GM18870 (cell line): ENCODE results near the gene FRRS1.
"Not testable (repeated sequence)": the region's sequence is repeated elsewhere in the genome, so short reads cannot be mapped to it uniquely, and the experiment has no call there.

Source experiments
- ATAC-seq: cut with Tn5 transposase; IDR thresholded peaks from one replicate; pipeline ENCODE4 v1.9.1; 2021; ENCODE audit warnings: moderate library complexity; ENCODE audit not compliant: unreplicated experiment

FRRS1 gene, protein sequence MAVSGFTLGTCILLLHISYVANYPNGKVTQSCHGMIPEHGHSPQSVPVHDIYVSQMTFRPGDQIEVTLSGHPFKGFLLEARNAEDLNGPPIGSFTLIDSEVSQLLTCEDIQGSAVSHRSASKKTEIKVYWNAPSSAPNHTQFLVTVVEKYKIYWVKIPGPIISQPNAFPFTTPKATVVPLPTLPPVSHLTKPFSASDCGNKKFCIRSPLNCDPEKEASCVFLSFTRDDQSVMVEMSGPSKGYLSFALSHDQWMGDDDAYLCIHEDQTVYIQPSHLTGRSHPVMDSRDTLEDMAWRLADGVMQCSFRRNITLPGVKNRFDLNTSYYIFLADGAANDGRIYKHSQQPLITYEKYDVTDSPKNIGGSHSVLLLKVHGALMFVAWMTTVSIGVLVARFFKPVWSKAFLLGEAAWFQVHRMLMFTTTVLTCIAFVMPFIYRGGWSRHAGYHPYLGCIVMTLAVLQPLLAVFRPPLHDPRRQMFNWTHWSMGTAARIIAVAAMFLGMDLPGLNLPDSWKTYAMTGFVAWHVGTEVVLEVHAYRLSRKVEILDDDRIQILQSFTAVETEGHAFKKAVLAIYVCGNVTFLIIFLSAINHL

GRCh38 chr1:99766378-99766800 lies at the start of gene FRRS1:
FRRS1 (minus strand) TSS chr1:99766635; CDS start chr1:99748768, 17,867 bp downstream.
- peak; percentile 95 for ATAC-seq

GRCh38 chr1:99814373-99814900 lies 48.0 kb upstream of the FRRS1 start:
- ATAC-seq = no peak

DNA sequence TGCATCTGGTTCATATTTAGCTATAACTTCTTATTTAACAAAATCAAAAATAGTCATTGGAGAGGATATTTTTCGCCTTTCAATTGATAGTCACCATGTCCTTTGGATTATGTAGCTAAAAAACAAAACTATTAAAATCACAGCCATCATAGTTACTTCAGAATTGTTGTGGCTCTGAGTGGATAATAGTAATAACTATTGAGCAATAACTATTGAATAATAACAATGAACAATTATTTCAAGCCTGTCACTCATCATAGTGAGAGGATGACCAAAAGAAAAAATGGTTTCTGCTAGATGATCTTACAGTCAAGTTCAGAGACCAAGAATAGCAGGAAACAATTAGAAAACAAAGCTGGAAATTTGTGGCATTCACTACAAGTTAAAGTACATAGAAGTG lies 45.3 kb upstream of the FRRS1 start:
- no peak for ATAC-seq

- no peak for ATAC-seq
Measured at GRCh38 chr1:99811075-99811474, 44.6 kb upstream of the FRRS1 start.

DNA sequence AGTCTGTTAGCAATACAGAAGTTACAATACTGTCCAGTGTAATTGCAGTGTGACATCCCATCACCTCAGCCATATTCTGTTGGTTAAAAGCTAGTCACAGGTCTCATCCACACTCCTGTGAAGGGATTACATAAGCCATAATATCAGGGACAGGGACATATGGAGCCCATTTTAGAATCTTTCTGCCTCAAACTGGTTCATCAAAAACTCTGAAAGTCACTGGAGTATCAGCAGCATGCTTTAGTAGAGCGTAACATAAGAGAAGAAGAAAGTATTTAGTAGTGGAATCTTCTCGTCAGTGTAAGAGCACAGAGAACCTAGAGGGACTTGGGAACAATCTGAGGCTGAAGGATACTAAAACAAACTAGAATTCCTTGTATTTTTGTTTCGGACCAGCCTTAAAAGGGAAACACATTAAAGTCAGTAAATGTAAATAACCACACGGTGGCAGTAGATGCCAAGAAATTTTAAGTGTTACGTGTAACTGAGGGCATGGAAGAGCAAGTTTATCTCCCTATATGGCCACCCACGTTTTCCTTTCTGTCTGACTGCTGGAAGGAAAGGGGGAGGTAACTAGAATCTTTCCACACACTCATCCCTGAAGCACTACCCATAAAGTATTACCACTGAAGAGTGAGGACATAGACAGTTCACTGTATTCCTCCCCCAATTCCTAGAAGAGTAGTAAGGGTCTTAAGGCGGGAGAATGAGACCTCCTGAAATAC lies 42.1 kb upstream of the FRRS1 start:
- peak; percentile 94 for ATAC-seq

DNA sequence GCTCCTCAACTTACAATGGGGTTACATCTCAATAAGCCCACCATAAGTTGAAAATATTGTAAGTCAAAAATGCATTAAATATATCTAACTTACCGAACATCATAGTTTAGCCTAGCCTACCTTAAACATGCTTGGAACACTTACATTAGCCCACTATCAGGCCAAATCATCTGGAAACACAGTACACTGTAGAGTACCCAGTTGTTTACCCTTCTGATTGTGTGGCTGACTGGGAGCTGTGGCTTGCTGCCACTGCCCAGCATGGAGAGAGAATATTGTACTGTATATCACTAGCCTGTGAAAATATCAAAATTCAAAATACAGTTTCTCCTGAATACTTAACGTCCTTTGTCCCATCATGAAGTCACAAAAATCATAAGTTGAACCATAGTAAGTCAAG lies 40.4 kb upstream of the FRRS1 start:
- no peak for ATAC-seq

GRCh38 chr1:99801584-99801983 lies 35.1 kb upstream of the FRRS1 start:
- no peak for ATAC-seq

DNA sequence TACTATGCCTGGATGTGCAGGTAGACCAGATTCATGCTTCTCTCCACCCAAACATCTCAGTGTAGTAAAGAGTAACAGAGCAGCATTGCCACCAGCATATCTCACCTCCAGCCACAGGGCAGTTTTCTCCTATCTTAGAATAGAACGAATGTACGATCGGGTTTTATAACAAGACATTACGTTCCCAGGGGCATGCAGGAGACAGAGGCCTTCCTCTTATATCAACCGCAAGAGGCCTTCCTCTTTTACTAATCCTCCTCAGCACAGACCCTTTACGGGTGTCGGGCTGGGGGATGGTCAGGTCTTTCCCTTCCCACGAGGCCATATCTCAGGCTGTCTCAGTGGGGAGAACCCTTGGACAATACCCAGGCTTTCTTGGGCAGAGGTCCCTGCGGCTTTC lies 27.4 kb upstream of the FRRS1 start:
- not testable (repeated sequence) for ATAC-seq

DNA sequence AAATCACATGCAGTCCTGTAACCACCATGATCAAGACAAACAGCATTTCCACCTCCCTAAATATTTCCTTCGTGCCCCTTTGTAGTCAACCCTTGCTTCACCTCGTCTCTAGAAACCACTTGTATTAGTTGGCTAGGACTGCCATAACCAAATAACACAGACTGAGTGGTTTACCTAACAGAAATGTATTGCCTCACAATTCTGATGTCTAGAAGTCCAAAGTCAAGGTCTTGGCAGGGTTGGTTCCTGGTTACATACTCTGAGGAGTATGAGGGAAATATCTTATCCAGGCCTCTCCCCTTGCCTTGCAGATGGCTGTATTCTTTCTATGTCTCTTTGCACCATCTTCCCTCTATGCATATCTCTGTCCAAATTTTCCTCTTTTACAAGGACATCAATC lies 23.3 kb upstream of the FRRS1 start:
- ATAC-seq = no peak

DNA sequence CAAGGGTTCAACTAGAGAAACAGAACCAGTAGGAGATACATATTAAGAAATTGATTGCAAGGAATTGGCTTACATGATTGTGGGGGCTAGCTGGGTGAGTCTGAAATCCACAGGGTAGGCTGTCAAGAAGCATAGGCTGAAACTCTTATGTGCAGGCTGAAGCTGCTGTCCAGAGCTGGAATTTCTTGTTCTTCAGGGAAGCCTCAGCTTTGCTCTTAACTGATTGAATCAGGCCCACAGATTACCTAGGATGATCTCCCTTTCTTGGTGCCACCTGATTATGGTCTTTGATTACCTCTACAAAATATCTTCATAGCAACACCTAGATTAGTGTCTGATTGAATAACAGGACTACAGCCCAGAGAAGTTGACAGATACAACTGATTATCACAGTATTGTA lies 22.5 kb upstream of the FRRS1 start:
- ATAC-seq = no peak

DNA sequence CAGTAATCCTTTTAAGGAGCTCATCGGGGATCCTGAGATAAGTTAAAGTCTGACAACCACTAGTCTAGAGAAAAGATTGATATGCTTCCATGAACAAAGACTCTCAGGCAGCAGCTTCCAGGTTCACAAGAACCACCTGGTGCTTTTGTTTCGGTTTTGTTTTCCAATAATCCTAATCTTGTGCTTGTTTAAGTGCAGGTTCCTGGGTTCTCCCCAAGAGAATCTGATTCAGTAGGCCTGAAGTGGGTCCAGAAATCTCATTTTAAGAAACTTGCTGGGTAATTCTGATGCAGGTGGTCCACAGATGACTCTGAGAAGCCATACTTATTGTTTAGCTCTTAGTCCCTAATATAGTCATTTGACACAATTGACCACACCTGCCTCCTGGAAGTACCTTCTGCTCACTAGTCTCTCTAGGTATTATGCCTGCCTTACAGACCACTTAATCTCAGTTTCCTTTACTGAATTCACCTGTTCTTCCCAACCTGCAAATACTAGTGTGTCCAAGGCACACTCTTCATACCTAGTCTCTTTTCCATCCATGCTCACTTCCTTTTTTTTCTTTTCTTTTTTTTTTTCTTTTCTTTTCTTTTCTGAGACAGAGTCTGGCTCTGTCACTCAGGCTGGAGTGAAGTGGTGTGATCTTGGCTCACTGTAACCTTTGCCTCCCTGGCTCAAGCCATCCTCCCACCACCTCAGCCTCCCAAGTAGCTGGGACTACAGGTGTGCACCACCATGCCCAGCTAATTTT lies 20.5 kb upstream of the FRRS1 start:
- ATAC-seq = peak; percentile 77

DNA sequence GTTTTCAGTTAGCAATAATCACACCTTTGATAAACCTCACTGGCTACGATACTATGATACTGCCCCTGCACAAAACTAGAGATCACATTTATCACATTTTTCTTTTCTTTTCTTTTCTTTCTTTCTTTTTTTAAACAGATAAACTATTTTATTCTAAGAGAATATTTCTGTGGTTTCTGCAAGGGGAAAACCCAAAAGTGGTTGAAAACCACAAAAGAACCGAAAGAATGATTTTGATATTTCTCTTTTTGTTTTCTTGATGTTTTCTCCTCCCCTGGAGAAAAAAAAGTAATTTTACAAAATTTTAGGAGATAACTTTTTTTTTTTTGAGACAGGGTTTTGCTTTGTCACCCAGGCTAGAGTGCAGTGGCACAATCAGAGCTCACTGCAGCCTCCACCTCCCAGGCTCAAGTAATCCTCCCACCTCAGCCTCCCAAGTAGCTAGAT lies 18.4 kb upstream of the FRRS1 start:
- peak; percentile 28 for ATAC-seq

DNA sequence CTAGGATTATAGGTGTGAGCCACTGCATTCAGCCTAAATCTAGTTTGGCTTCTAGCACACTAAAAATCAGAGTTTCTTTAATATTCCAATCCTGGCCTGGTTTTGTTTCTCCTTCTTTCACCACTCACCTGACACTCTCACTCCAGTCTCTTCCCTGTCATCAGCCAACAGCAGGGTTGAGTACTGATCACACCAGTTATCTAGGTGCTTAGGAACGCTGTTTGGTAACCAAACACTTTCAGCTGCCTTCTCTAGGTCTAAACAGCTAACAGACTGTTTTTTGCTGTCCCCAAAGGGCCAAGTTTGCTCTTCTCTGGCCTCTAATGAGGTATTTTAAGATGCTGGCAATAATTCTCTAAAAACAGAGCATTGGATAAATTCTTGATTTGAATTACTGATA lies 17.7 kb upstream of the FRRS1 start:
- ATAC-seq = no peak

- ATAC-seq = no peak
Measured at GRCh38 chr1:99782920-99783319, 16.5 kb upstream of the FRRS1 start.

GRCh38 chr1:99782397-99782796 lies 16.0 kb upstream of the FRRS1 start:
- no peak for ATAC-seq

- ATAC-seq = no peak
Measured at GRCh38 chr1:99781798-99782197, 15.4 kb upstream of the FRRS1 start.

- no peak for ATAC-seq
Measured at GRCh38 chr1:99777752-99778151, 11.3 kb upstream of the FRRS1 start.

DNA sequence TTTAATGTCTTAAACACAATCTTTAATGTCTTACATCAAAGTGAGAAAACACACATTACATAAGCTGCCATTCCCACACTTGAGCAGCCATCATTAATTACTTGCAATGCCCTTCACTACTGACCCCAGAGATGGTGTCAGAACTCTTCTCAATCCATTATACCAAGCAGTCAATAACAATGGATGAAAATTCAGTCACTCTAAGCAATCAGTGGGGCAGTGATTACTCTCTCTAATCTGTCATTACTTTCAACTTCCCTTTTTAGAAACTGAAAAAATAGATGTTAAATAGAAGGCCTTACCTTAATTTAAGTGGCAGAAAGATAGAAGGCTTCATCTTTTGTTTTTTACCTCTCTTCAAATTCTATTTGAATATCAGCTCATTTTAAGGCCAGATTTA lies 9.7 kb upstream of the FRRS1 start:
- no peak for ATAC-seq

DNA sequence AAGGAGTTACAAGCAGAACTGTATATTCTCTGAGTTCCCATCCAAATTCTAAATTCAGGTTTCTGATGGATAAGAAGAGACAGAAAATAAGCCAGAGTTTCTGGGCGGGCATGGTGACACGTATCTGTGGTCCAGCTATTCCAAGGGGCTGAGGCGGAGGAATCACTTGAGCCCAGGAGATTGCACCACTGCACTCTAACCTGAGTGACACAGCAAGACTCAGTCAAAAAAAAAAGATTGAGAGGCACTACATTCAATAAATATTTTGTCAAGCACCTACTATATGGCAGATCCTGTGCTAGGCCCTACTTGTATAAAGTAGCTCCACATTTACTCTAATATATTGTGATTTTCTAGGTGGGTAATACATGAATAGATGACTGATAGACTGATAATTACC lies 6.4 kb upstream of the FRRS1 start:
- no peak for ATAC-seq

DNA sequence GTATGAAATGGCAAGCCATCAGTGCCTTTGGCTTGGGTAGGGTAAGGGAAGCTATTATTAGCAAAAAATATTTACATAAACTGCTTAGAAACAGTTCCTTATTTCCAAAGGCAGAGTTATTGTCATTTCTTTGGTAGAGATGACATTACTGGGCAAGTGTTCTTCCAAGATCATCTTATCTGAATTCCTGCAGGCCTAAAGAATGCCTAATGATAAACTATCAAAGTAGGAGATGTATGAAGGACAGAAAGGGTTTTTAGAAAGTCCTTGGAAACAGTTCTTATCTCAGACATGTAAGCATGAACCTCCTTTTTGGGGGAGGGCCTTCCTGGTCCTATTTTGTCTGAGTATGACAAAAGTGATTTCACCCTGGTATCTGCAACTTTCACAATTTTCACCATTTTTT lies 5.1 kb upstream of the FRRS1 start:
- no peak for ATAC-seq
